Smooth muscle cell (in vitro differentiated cells): Measurements from ENCODE around the gene GADD45GIP1. TPM values are rescaled to one million over a fixed set of nuclear protein-coding genes. Genes with fewer than 3 reads are reported as not detected.

Experiments
- DNase-seq: peaks from one replicate; lab custom pipeline; 2025; ENCODE audit not compliant: unreplicated experiment; lab: John Stamatoyannopoulos, UW
- H2AFZ ChIP-seq: fragments of 200-600 bp; sonication (generic); 2 replicates; pipeline ENCODE4 v1.6.0; 2016; ENCODE audit warnings: antibody characterized with exemption, low read depth, mild to moderate bottlenecking
- H3F3A ChIP-seq: fragments of 200-600 bp; sonication (generic); 2 replicates; pipeline ENCODE4 v1.6.0; 2017; ENCODE audit warnings: antibody characterized with exemption, low read depth
- H3K27ac ChIP-seq: fragments of 200-600 bp; sonication (generic); 2 replicates; pipeline ENCODE4 v1.5.1; 2016; ENCODE audit warnings: low read depth, mild to moderate bottlenecking
- H3K27me3 ChIP-seq: fragments of 200-600 bp; sonication (generic); 2 replicates; pipeline ENCODE4 v1.6.1; 2016; ENCODE audit warnings: low read depth, mild to moderate bottlenecking
- H3K36me3 ChIP-seq: fragments of 200-600 bp; sonication (generic); 2 replicates; pipeline ENCODE4 v1.5.1; 2016; ENCODE audit warnings: low read depth
- H3K4me1 ChIP-seq: fragments of 200-600 bp; sonication (generic); 2 replicates; pipeline ENCODE4 v1.5.1; 2016; ENCODE audit warnings: low read depth
- H3K4me2 ChIP-seq: fragments of 200-600 bp; sonication (generic); 2 replicates; pipeline ENCODE4 v1.6.0; 2016; ENCODE audit warnings: mild to moderate bottlenecking
- H3K4me3 ChIP-seq: fragments of 200-600 bp; sonication (generic); 2 replicates; pipeline ENCODE4 v1.5.1; 2016; ENCODE audit warnings: mild to moderate bottlenecking
- H3K79me2 ChIP-seq: fragments of 200-600 bp; sonication (generic); 2 replicates; pipeline ENCODE4 v1.6.0; 2016; ENCODE audit warnings: low read depth, mild to moderate bottlenecking
- H3K9ac ChIP-seq: fragments of 200-600 bp; sonication (generic); 2 replicates; pipeline ENCODE4 v1.6.0; 2016; ENCODE audit warnings: low read depth
- H3K9me3 ChIP-seq: fragments of 200-600 bp; sonication (generic); replicated peaks from 2 replicates; pipeline ENCODE4 v1.5.1; 2016; ENCODE audit warnings: low read depth
- H4K20me1 ChIP-seq: fragments of 200-600 bp; sonication (generic); 2 replicates; pipeline ENCODE4 v1.6.0; 2016; ENCODE audit warnings: low read depth
- CTCF ChIP-seq: fragments of 200-600 bp; sonication (generic); IDR thresholded peaks from 2 replicates; pipeline ENCODE4 v1.5.1; 2017; ENCODE audit warnings: borderline replicate concordance, mild to moderate bottlenecking, antibody characterized with exemption; ENCODE audit not compliant: insufficient read depth, poor library complexity, severe bottlenecking
- WGBS: methylation state at CpG from one replicate; pipeline ENCODE4 v1.1.7; 2016; ENCODE audit warnings: low lambda C conversion rate; 5-methylcytosine and 5-hydroxymethylcytosine counted together
- polyA plus RNA-seq: library from polyadenylated mRNA; unstranded; fragments of >200 nt; fragmentation: Nextera tagmentation; extraction: Ambion mirVana; gene quantifications from 2 replicates; pipeline ENCODE4 v1.2.1, GENCODE V29; 2016
- total RNA-seq: library from RNA; depleted of rRNA; stranded (reverse); fragments of >200 nt; gene quantifications from 2 replicates; pipeline ENCODE4 v1.2.3, GENCODE V29; 2014

The GADD45GIP1 gene
- total and polyA plus RNA-seq, 2 experiments from 2014 or later: 51.5 to 152 TPM

DNA sequence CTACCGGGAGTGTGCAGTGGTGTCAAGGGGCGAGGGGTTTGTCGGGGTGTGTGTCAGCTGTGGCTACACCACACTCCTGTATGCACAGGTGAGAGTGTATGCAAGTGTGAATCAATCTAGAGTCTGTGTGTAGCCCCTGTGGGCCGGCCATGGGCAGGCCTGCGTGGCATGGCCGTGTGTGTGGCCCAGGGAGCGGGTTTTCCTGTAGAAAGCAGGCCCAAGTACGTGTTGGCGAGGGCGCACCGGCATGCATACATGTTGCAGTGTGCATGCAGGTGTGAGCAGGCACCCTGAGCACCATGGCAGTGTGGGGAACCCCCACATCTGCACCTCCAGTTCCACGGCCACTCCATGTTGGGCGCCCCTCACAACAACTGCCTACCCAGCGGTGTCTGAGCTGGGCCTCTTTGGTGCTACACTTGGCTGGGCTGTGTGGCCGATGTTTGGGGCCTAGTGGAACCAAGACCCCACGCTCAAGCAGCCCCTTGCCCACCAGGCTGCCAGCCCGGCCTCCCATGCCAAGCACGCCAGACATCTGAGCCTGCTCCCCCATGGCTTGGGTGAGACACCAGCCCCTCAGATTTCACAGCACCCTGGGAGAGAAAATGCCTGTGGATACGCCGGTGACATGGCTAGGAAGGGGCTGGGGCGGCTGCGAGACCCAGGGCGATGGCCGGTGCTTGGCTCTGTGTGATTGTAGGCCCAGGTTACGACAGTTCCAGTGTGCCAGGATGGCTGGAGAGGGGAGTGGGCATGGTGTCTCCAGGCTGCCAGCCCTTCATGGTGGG lies 40.4 kb upstream of the GADD45GIP1 start:
- over 99% methylated on average over 25 of the region's 25 CpGs for WGBS
- no peaks in the 10 kb centered on the region for H3K79me2 ChIP-seq
- peaks cover 60% of the 10 kb centered on the region for H3K27me3 ChIP-seq
- no peaks in the 10 kb centered on the region for H3K9me3 ChIP-seq
- DNase-seq: no peak
- no peak overlapping the region for H3K27ac ChIP-seq
- TF ChIP-seq CTCF: no peak
- H3F3A ChIP-seq: no peaks in the 10 kb centered on the region
- H3K4me2 ChIP-seq: no peak overlapping the region
- H2AFZ ChIP-seq: no peak overlapping the region
- H3K9ac ChIP-seq: no peak overlapping the region
- H3K36me3 ChIP-seq: no peaks in the 10 kb centered on the region
- H4K20me1 ChIP-seq: peaks cover 14% of the 10 kb centered on the region
- no peak overlapping the region for H3K4me3 ChIP-seq
- H3K4me1 ChIP-seq: no peaks in the 10 kb centered on the region

- Histone ChIP-seq H3F3A (no peaks in the 10 kb centered on the region), H3K9me3 (no peaks in the 10 kb centered on the region), H3K27ac (no peak overlapping the region), H3K9ac (no peak overlapping the region), H3K4me2 (peak overlapping the region; percentile 95), H3K4me1 (no peaks in the 10 kb centered on the region), H2AFZ (peak overlapping the region; percentile 58), H3K36me3 (no peaks in the 10 kb centered on the region), H4K20me1 (peaks cover 14% of the 10 kb centered on the region), H3K4me3 (peak overlapping the region; percentile 57), H3K79me2 (no peaks in the 10 kb centered on the region), H3K27me3 (peaks cover 58% of the 10 kb centered on the region)
- peak; percentile 0 for TF ChIP-seq CTCF
- no peak for DNase-seq
- WGBS: 14% methylated on average over 26 of the region's 52 CpGs
Observed at GRCh38 chr19:12996406-12997094, 39.5 kb upstream of the GADD45GIP1 start.

GRCh38 chr19:12995596-12996405 lies 38.8 kb upstream of the GADD45GIP1 start:
- Histone ChIP-seq H3K27me3 (peaks cover 62% of the 10 kb centered on the region), H3K9ac (no peak overlapping the region), H3K4me2 (peak overlapping the region; percentile 95), H2AFZ (peak overlapping the region; percentile 58), H4K20me1 (peaks cover 14% of the 10 kb centered on the region), H3K36me3 (no peaks in the 10 kb centered on the region), H3K9me3 (no peaks in the 10 kb centered on the region), H3K4me1 (no peaks in the 10 kb centered on the region), H3K4me3 (peak overlapping the region; percentile 57), H3F3A (no peaks in the 10 kb centered on the region), H3K27ac (no peak overlapping the region), H3K79me2 (no peaks in the 10 kb centered on the region)
- TF ChIP-seq CTCF: no peak
- DNase-seq: no peak
- WGBS: 5% methylated on average over 56 of the region's 129 CpGs
